ENCODE results near the gene MACROD1. TPM values are rescaled to one million over a fixed set of nuclear protein-coding genes. Genes with fewer than 3 reads are reported as not detected.

MACROD1 gene
- total and polyA plus RNA-seq, 2 of the 13 experiments (the other 11 are each of a cell fraction or from before 2014, with no cell fraction given): 23.1 to 34.5 TPM

GRCh38 chr11:64165842-64166635, at the start of gene MACROD1 (continued):
- TF ChIP-seq ZNF577 (CRISPR knock-in tag; IDR thresholded peaks at IDR 0.05; ENCODE audit: borderline replicate concordance, low read depth): no peak
- no peak for TF ChIP-seq KLF11 (CRISPR knock-in tag; IDR thresholded peaks at IDR 0.05)
- TF ChIP-seq SAP130 (CRISPR knock-in tag; IDR thresholded peaks at IDR 0.05; ENCODE audit: low read depth): peak; percentile 83
- peak; percentile 81 for TF ChIP-seq YEATS4 (CRISPR knock-in tag; IDR thresholded peaks at IDR 0.05; ENCODE audit: borderline replicate concordance)
- TF ChIP-seq ZNF552 (CRISPR knock-in tag; IDR thresholded peaks at IDR 0.05; ENCODE audit: borderline replicate concordance): no peak
- no peak; the same call in 1 of the 2 replicates for TF ChIP-seq ZNF136 (CRISPR knock-in tag; IDR thresholded peaks at IDR 0.05; ENCODE audit: low read depth)
- TF ChIP-seq ZNF775 (CRISPR knock-in tag; IDR thresholded peaks at IDR 0.05; ENCODE audit: borderline replicate concordance): 0 out of 2 replicates have a peak, but pooled peaks have one; percentile 63
- TF ChIP-seq HOXA5 (CRISPR knock-in tag; IDR thresholded peaks at IDR 0.05): peak; percentile 60; the same call in 1 of the 2 replicates
- no peak for TF ChIP-seq ZNF556 (CRISPR knock-in tag; IDR thresholded peaks at IDR 0.05; ENCODE audit: borderline replicate concordance)
- no peak for TF ChIP-seq PRPF4 (IDR thresholded peaks at IDR 0.05; ENCODE audit: low read depth, low read length, poor library complexity, severe bottlenecking)
- TF ChIP-seq BRCA1 (CRISPR knock-in tag; IDR thresholded peaks at IDR 0.05): 0 out of 2 replicates have a peak, but pooled peaks have one; percentile 46
- no peak for TF ChIP-seq STAT5B (CRISPR knock-in tag; IDR thresholded peaks at IDR 0.05)
- peak; percentile 93 for TF ChIP-seq E2F1 (CRISPR knock-in tag; IDR thresholded peaks at IDR 0.05)
- 0 out of 2 replicates have a peak, but pooled peaks have one; percentile 17 for TF ChIP-seq ZNF468 (CRISPR knock-in tag; IDR thresholded peaks at IDR 0.05)
- TF ChIP-seq THAP11 (CRISPR knock-in tag; IDR thresholded peaks at IDR 0.05): peak; percentile 99
- peak; percentile 58; the same call in 1 of the 2 replicates for TF ChIP-seq ARNT2 (CRISPR knock-in tag; IDR thresholded peaks at IDR 0.05; ENCODE audit: low read depth)
- no peak for TF ChIP-seq SIX4 (CRISPR knock-in tag; IDR thresholded peaks at IDR 0.05)
- no peak for TF ChIP-seq DMTF1 (CRISPR knock-in tag; IDR thresholded peaks at IDR 0.05)
- no peak for TF ChIP-seq TARDBP (CRISPR knock-in tag; IDR thresholded peaks at IDR 0.05)
- no peak for TF ChIP-seq THAP9 (CRISPR knock-in tag; IDR thresholded peaks at IDR 0.05; ENCODE audit: borderline replicate concordance)
- no peak for TF ChIP-seq TCF7L2 (IDR thresholded peaks at IDR 0.05; ENCODE audit: low read depth, low read length)
- TF ChIP-seq MLX (CRISPR knock-in tag; IDR thresholded peaks at IDR 0.05): no peak
- TF ChIP-seq ZBTB20 (CRISPR knock-in tag; IDR thresholded peaks at IDR 0.05; ENCODE audit: borderline replicate concordance, low read depth): no peak; the same call in 1 of the 2 replicates
- TF ChIP-seq XRCC5 (optimal IDR thresholded peaks at IDR 0.05; ENCODE audit: low read length): peak; percentile 28

All from HepG2 (cell line).